ENCODE data around the gene RHEX.

Gene RHEX

DNA sequence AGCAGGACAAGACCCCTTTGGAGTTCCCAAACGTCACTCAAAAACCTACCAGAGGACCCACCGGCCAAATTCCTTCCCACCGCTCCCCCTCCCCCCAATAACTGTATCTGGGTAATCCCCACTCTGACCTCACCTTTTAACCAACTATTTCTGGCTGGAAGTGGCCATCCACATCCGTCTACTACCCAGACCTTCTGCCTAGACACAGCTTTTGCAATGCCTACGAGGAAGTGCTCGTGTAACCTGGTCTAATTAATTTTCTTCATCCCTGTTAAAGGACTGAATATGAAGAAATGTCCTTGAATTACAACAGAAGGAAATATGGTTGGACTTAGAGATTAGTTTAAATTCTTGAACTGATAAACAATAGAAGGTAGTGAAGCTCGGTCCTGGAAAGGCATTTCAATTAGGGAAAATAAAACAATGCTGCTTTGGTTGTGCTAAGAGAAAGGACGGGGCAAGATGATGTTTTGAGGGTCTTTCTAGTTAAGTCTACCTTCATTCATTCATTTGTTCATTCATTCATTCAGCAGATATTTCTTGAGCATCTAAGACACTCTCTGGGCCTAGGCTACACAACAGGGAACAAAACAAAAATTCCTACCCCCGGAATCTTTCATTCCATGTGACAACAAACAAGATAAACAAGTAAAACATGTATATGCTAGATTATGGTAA lies 45.4 kb downstream of the RHEX start:
- no peak overlapping the region for H3K4me3 ChIP-seq (replicated peaks; ENCODE audit: low read depth, low read length)
- TF ChIP-seq, protein P1, sequence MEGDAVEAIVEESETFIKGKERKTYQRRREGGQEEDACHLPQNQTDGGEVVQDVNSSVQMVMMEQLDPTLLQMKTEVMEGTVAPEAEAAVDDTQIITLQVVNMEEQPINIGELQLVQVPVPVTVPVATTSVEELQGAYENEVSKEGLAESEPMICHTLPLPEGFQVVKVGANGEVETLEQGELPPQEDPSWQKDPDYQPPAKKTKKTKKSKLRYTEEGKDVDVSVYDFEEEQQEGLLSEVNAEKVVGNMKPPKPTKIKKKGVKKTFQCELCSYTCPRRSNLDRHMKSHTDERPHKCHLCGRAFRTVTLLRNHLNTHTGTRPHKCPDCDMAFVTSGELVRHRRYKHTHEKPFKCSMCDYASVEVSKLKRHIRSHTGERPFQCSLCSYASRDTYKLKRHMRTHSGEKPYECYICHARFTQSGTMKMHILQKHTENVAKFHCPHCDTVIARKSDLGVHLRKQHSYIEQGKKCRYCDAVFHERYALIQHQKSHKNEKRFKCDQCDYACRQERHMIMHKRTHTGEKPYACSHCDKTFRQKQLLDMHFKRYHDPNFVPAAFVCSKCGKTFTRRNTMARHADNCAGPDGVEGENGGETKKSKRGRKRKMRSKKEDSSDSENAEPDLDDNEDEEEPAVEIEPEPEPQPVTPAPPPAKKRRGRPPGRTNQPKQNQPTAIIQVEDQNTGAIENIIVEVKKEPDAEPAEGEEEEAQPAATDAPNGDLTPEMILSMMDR (IDR thresholded peaks at IDR 0.05; ENCODE audit: low read length, missing control alignments), result no peak
- DNase-seq (ENCODE audit: low read depth), result no peak

- no peak for DNase-seq (ENCODE audit: low read depth)
- no peak overlapping the region for H3K4me3 ChIP-seq (replicated peaks; ENCODE audit: low read depth, low read length)
- TF ChIP-seq, protein P1 (IDR thresholded peaks at IDR 0.05; ENCODE audit: low read length, missing control alignments), result no peak
Observed at GRCh38 chr1:206100226-206100815, 47.3 kb downstream of the RHEX start.

DNA sequence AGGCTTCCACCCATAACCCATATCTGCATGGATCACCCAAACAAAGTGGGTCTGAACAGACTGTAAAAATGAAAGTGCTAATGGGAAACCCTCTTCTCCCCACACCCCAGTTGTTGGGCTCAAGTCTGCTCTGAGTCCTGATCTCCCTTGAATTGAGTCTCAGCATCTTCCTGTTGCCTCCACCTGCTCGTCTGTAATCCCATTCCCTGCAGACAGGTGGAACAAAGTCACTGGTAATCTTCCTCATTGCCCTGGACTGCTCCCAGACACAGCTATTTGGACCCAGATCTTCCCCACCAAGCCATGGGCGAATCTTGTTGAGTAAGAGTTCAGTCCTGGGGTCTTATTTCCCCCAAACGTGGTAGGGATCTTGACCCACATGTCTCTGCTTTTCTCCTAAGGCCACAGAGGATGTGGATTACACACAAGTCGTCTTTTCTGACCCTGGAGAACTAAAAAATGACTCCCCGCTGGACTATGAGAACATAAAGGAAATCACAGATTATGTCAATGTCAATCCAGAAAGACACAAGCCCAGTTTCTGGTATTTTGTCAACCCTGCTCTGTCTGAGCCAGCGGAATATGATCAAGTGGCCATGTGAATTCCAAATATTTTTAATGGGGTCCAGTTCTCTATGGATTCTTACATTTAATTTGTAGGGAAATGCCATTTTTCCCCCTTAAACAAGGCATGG lies 48.5 kb downstream of the RHEX start:
- TF ChIP-seq, protein P1 (IDR thresholded peaks at IDR 0.05; ENCODE audit: low read length, missing control alignments), result no peak
- no peak overlapping the region for H3K4me3 ChIP-seq (replicated peaks; ENCODE audit: low read depth, low read length)
- DNase-seq (ENCODE audit: low read depth), result no peak

DNA sequence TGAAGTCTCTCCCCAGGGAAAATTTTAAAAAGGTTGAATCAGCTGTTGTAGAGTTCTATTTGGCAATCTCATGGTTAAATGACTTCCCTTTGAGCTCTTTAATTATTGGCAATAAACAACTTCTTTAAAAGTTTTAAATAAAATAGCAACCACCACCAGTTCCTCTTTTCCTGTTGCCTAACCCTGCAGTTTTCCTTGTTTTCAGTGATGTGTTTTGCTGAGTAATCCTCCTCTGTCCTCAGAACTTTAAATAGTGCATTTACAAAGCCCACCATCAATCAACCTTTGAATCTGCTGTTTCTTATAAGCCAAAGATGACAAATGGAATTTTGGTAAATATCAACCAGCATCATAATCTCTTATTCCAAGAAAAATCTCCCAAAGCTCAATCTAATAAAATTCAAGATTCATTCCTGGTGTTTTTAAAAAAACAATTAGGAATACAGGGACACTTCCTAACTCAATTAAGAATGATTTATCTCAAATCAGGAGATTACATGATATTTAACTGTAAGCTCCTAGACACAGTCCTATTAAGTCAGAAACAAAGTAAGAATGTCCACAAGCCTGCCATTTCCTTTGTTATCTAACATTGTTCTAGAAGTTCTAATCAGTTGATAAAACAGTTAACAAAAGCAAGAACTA lies 49.4 kb downstream of the RHEX start:
- peak; percentile 24 for DNase-seq (ENCODE audit: low read depth)
- TF ChIP-seq, protein P1 (IDR thresholded peaks at IDR 0.05; ENCODE audit: low read length, missing control alignments), result no peak
- no peak overlapping the region for H3K4me3 ChIP-seq (replicated peaks; ENCODE audit: low read depth, low read length)

DNA sequence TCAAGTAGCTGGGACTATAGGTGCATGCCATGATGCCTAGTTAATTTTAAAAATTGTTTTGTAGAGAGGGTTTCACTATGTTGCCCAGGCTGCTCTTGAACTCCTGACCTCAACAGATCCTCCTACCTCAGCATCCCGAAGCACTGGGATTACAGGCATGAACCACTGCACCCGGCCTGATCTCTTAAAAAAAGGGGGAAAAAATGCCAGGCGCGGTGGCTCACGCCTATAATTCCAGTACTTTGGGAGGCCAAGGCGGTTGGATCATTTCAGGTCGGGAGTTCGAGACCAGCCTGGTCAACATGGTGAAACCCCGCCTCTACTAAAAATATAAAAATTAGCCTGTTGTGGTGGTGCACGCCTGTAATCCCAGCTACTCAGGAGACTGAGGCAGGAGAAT lies 51.0 kb downstream of the RHEX start:
- no peak for DNase-seq (ENCODE audit: low read depth)
- H3K4me3 ChIP-seq (replicated peaks; ENCODE audit: low read depth, low read length), result no peak overlapping the region
- TF ChIP-seq, protein P1 (IDR thresholded peaks at IDR 0.05; ENCODE audit: low read length, missing control alignments), result no peak

- no peak overlapping the region for H3K4me3 ChIP-seq (replicated peaks; ENCODE audit: low read depth, low read length)
- TF ChIP-seq, protein P1 (IDR thresholded peaks at IDR 0.05; ENCODE audit: low read length, missing control alignments), result no peak
- no peak for DNase-seq (ENCODE audit: low read depth)
Observed at GRCh38 chr1:206105464-206105995, 52.6 kb downstream of the RHEX start.
